HG03378 (cell line): ENCODE results near the gene PSMA8.
"Not testable (repeated sequence)": the region's sequence is repeated elsewhere in the genome, so short reads cannot be mapped to it uniquely, and the experiment has no call there.

Experiments
- ATAC-seq: cut with Tn5 transposase; IDR thresholded peaks from one replicate; pipeline ENCODE4 v1.9.1; 2021; ENCODE audit warnings: mild to moderate bottlenecking, moderate library complexity; ENCODE audit not compliant: unreplicated experiment

Gene PSMA8

DNA sequence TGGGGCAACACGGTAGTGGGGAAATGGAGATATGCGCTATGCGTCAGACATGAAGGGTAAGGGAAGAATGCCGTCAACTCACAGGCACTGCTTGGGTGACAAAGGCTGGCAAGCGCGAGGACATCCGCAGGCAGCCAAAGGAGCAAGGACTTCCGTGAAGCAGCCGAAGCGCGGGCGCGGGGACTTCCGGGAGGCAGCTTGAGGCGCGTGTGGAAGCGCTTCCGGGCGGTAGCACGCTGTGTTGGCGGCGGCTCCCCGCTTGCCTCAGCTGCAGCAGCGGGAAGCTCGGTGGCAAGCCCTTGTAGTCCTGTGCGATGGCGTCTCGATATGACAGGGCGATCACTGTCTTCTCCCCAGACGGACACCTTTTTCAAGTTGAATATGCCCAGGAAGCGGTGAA, at the start of gene PSMA8:
Gene PSMA8, plus strand, starts transcription at position 218 of the 400 bp plus-strand sequence. Its CDS starts 97 bp downstream, at position 315.
- ATAC-seq = no peak

DNA sequence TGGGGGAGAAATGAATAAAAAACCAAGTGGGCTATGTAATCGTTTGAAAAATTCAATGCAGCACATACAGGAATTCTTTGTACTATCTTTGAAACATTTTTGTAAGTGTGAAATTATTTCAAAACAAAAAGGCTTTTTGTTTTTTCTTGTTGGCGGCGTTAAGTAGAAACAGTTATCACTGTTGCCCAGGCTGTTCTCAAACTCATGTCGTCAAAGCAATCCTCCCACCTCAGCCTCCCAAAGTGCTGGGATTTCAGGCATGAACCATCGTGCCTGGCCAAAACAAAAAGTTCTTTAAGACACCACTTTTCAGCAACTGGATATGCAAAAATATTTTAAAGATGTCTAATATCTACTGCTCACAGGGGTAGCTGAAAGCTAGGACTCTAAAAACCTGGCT, 48.6 kb upstream of the PSMA8 start:
- no peak for ATAC-seq

DNA sequence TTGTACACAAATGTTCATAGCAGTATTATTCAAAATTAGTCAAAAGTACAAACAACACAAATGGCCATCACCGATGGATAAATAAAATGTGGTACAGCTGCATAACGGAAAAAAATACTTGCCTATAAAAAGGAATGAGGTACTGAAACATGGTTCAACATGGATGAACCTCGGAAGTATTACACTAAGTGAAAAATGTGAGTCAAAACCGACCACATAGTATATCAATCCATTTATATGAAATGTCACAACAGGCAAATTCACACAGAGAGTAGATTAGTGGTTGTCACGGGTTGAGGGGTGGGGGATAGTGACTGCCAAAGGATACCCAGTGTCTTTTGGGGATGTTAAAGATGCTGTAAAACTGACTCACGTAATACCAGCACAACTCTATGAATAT, 46.7 kb upstream of the PSMA8 start:
- no peak for ATAC-seq

DNA sequence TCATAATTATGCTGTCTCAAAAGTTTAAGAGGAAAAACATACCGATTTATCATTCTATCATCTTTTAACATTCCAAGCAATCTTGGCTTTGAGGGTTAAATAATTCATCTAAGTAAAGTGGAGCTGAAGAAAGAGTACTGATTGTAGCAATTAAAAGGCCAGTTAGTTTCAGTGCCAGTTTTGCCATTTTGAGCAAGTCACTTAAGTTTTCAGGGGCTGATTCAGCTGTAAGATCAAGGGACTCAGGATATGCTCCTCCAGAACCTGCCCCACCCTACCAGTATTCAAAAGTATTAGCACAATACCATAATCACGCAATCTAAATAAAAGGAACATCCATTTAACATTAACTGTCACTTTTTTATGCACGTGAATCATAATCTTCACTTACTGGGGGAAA, 45.2 kb upstream of the PSMA8 start:
- ATAC-seq = no peak

DNA sequence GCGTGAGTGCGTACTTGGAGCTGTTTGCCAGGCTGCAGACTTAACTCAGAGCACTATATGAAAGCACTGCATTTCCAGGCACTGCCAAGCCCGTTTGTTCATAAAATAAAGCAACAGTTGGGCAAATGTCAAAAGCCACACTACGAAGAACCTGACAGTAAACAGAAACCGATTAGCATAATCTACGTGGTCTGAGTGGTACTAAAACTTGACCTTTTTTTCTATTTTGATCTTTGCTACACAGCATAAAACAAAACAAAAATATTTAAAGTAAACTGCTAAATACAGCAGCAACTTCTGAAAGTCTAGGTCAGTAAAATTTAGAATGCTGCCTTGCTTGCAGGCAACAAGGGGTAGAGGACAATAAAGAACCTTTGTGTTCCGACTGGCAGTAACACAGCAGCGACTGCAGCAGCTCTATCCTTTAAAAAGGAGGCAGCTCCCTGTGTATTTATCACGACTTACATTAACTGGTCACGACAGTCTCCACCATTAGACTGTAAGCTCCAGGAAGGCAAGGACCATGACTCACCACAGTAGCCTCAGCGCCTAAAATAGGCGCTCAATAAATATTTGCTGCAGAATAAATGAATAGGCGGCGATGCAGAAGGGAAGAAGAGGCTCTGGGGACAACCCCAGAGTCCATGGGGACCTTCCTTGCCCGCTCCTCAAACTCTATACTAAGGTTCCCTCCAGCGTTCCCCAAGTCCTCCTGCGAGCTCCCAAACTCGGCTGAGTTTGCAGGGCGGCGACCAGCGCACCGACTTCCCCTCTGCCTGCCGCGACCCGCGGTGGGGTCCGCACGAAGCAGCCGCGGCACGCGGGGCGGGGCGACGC, 44.2 kb upstream of the PSMA8 start:
- peak; percentile 7 for ATAC-seq

DNA sequence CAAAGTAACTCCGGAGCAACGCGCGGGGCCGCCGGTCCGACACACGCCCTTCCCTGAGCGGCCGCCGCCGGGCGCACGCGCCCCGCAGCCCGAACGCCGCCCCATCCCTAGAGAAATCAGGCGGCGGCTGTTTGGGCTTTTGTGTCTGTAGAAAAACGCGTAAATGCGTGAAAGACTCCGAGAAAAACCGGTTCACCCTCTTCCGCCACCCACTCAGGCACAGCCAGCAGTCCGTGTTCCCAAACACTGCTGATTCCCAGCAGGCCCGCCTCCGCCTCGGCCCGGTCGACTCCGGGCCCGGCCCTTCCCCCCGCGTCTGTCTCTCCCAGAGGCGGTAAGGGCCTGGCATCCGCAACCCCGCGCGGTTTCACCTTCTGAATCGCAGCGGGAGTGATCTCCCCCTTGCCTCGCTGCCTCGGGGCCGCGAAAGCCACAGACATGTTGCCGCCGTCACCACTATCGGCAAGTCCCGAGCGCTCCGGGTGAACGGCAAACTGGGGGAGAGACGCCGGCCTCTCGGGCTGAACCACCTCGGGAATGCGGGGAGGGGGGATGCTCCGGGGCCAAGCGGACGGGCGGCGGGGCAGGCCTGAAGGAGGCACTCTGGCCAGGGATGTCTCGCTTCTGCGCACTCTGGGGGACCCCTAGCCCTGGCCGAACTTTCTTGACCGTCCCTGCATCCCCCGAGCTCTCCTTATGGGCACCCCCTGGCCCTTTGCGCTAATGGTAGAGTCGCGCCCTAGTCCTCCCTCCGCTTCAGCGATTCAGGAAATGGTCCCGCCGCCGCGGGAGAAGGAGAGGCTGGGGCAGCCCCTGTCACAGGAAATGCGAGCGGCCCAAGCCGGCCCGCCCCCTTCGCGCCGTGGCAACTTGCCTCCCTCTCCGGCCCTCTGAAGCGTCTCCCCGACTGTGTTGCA, 43.3 kb upstream of the PSMA8 start, which contains the start of gene SS18:
Gene SS18, minus strand, starts transcription at position 484 of the 917 bp plus-strand sequence. Its CDS starts 44 bp downstream, at position 440.
- ATAC-seq = peak; percentile 67

DNA sequence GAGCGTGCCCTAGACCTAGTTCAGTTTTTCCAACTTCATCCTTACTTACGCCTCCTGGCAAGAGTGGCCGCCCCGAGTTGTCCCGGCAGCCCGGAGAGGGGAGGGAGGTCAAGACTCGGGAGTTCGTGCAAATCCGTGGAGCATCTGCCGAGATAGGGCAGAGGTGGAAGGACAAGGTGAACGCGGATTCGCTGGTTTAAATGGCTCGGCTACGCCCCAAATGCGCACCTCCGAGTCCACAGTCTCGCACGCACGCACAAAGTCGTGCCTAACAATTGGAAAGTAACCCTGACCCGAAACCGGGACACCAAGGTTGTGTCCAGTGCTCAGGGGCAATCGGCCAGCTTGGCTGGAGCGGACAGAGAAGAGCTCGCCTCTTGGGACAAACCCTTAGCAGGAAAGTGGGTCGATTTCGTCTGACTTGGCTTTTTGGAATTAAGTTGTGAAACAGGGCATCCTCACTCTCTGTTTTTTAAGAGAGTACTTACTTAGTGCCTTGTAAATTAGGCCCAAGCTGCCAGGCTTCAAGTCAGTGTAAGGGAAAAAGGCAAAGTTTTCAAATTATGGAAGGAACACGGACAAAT, 42.5 kb upstream of the PSMA8 start:
- peak; percentile 59 for ATAC-seq

DNA sequence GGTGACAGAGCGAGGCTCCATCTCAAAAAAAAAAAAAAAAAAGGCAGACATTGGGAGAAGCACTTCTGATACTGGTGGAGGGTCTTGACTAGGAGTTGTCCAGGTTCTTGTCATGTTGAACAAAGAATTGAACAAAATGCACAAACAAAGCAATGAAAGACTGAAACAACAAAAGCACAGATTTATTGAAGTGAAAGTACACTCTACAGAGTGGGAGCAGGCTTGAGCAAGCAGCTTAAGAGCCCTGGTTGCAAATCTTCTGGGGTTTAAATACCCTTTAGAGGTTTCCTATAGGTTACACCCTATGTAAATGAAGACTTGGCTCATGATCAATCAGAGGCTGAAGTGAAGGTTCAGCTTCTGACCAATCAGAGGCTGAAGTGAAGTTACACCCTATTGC, 36.8 kb upstream of the PSMA8 start:
- no peak for ATAC-seq

DNA sequence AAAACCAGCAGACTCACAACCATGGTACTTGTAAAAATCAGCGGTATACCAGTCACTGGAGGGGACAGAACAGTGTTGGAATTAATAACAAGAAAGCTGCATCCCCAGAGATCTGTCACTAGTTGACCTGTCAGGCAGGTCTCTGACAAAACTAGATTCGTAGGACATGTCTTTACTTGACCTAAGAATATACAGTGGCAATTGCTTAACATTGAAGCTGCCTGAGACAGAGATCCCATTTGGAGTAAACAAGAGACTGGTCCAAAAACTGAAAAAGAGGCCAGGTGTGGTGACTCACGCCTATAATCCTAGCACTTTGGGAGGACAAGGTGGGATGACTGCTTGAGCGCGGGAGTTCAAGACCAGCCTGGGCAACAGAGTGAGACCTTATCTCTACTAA, 36.1 kb upstream of the PSMA8 start:
- ATAC-seq = no peak

DNA sequence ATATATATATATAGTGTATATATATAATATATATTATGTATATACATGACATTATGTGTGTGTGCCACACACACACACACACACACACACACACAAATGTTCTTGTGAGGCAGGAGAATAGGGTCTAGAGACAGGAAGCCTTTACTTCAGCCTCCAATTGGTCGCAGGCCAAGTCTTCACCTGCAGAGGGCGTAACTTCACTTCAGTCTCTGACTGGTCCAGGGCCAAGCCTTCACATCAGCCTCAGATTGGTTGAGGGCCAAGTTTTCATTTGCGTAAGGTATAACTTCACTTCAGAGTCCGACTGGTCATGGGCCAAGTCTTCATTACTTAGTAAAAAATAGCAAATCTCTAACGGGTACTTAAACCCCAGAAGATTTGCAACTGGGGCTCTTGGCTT, 30.1 kb upstream of the PSMA8 start:
- ATAC-seq = no peak

DNA sequence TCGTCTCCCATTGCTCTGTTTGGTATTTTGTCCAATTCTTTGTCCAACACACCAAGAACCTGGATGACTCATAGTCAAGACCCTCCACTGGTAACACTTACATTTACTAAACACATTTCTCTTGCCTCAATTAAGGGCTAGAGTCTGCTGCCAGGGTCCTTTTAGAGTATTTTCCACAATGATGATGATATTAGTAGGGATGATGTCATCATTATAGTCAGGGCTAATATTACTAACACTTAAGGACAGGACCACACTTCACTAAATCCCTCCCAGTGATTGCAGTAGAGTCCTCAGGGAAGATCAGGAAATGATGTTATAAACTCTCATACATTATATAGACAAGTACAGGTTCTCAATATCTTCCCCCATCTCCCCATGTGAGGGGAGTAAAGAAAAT, 29.6 kb upstream of the PSMA8 start:
- ATAC-seq = no peak

DNA sequence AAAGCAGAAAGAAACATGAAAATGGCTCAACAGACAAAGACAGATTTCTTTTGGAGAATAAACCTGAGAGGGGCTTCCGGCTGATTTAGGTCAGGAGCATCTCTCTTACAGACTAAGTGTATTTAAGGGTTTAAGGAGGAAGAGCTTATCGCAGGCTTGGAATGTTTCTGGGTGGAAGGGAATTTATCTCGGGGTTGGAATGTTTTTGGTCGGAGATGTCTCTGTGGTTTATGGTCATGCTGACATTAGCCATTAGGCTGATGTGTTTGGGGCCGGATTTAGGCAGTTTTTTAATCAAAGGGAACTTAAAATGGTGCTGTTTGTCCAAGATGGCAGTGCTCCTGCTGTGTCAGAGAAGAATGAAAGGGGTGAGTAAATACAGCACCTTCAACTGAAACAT, 14.4 kb upstream of the PSMA8 start:
- ATAC-seq = no peak

DNA sequence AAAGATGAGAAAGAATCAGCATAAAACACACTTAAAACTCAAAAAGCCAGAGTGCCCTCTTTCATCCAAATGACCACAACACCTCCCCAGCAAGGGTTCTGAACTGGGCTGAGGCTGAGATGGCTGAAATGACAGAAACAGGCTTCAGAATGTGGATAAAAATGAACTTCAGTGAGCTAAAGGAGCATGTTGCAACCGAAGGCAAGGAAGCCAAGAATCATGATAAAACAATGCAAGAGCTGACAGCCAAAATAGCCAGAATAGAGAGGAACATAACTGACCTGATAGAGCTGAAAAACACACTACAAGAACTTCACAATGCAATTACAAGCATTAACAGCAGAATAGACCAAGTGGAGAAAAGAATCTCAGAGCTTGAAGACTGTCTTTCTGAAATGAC, 12.2 kb upstream of the PSMA8 start:
- ATAC-seq = no peak

DNA sequence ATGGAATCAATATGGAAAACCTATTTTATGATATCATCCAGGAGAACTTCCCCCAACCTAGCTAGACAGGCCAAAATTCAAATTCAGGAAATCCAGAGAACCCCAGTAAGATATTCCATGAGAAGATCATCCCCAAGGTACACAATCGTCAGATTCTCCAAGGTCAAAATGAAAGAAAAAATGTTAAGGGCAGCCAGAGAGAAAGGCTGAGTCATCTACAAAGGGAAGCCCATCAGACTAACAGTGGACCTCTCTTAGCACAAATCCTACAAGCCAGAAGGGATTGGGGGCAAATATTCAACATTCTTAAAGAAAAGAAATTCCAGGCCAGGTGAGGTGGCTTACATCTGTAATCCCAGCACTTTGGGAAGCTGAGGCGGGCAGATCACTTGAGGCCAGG, 11.7 kb upstream of the PSMA8 start:
- ATAC-seq = not testable (repeated sequence)

DNA sequence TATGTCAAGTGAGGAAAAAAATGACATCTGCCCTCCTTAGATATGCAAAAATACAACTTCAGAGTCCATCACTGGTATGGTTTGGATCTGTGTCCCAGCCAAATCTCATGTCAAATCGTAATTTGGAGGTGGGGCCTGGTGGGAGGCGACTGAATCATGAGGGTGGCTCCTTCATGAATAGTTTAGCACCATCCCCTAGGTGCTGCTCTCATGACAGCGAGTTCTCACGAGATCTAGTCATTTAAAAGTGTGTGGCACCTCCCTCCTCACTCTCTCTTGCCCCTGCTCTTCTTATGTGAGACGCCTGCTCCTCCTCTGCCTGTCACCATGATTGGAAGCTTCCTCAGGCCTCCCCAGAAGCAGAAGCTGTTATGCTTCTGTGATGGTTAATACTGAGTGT, 5.9 kb upstream of the PSMA8 start:
- no peak for ATAC-seq

DNA sequence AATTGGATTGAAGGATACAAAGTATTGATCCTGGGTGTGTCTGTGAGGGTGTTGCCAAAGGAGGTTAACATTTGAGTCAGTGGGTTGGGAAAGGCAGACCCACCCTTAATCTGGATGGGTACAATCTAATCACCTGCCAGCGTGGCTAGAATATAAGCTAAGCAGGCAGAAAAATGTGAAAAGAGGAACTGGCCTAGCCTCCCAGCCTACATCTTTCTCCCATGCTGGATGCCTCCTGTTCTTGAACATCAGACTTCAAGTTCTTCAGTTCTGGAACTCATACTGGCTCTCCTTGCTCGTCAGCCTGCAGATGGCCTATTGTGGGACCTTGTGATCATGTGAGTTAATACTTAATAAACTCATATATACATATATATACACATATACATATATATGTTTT, 5.5 kb upstream of the PSMA8 start:
- ATAC-seq = not testable (repeated sequence)

DNA sequence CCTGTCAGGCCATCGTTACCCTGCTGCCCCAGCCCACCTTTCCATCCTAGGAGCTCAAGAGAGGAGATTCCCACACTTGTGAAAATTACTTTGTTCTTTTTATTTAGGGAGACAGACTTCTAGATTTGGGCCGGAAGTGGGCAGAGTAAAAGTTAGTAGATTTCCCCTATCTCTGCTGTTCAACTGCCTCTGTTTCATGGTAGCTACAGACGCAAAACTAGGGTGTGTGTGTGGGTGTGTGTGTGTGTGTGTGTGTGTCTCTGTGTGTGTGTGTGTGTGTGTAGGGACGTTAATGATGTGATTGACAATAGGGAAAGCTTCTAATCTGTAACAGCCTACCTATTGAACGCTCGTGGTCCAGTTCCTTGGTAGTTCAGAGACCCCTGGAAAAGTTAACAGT, 438 bp downstream of the PSMA8 start:
- no peak for ATAC-seq

DNA sequence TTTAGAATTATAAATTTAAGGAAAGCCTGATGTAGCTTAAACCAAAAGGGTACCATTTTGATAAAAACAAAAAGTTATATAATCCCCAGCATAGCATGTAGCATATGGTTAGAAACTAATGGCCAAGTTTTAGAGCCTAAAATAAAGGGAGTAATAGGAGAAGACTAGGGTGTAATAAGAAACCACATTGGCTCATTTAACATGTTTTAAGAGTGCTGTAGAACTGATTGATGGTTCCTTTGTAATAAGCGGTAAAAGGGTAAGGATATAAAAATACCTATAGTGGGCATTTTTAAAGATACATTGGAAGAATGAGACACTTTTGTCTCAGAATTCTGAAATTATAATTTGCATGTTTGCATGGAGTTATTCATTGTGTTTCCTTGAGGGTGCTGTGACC, 1.9 kb downstream of the PSMA8 start:
- no peak for ATAC-seq

DNA sequence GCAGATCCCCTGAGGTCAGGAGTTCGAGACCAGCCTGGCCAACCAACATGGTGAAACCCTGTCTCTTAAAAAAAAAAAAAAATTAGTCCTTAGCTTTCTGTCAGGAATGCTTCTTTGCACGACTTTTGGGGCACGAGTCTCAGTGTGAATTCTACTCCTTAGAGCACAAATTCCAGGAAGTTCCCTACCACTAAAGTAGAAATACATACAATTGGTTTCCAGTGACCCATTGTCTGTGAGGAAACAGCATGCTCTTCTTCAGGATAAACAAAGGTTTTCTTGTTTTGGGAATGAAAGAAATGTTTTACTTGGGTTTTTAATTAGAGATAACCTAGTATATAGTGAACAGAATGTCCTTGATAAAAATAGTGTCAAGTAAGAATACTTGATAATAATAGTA, 23.7 kb downstream of the PSMA8 start:
- ATAC-seq = no peak

DNA sequence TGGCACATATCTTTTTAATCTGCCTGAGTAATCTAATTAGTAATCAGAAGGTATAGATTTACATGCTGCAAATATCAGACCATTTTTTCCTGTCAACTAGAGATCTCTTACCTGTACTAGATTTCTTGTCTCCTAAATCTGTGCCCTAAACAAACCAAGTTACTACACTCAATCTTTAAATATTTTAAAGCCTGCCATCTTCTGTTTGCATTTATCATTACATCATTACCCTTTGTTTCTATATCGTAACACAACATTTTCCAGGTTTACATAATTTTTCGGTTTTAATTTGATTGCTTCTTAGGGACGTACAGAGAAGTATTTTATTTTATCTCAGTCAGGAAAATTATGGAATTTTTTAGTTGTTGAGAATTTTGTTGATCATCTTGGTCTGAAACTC, 25.7 kb downstream of the PSMA8 start:
- no peak for ATAC-seq

DNA sequence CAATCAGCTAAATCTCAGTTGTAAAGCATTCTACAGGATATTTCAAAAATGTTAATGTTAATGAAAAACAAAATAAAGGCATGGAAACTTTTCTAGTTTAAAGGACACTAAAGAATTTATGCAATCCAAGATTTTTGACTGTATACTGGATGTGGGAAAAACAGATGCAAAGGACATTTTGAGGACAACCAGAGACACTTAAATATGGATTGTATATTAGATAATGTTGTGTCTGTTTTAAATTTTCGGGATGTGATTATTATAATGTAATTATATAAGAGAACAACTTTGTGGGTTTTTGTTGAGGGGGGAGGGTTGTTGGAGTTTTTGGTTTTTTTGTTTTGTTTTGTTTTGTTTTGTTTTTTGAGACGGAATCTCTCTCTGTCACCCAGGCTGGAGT, 30.9 kb downstream of the PSMA8 start:
- no peak for ATAC-seq
